HepG2 (cell line): ENCODE measurements around the gene SUCLA2. TPM values are rescaled to one million over a fixed set of nuclear protein-coding genes. Genes with fewer than 3 reads are reported as not detected.
A peak's percentile ranks its signal among the peaks of the same experiment; 100 is the strongest.

Experiments
- ARID4A ChIP-seq: sonication (generic); formaldehyde crosslinking; IDR thresholded peaks from 2 replicates; pipeline ENCODE4 v1.5.0; 2020; ENCODE audit warnings: mild to moderate bottlenecking, missing genetic modification reagents, borderline replicate concordance
- HOXA3 ChIP-seq: sonication (generic); formaldehyde crosslinking; IDR thresholded peaks from 2 replicates; pipeline ENCODE4 v1.5.0; 2020; ENCODE audit warnings: missing genetic modification reagents
- JARID2 ChIP-seq: sonication (generic); formaldehyde crosslinking; IDR thresholded peaks from 2 replicates; pipeline ENCODE4 v1.8.1; 2023; ENCODE audit warnings: missing genetic modification reagents, inconsistent platforms; ENCODE audit not compliant: insufficient replicate concordance
- NCOA5 ChIP-seq: sonication (generic); formaldehyde crosslinking; IDR thresholded peaks from 2 replicates; pipeline ENCODE4 v1.4.0; 2020; ENCODE audit warnings: missing genetic modification reagents
- NFYC ChIP-seq: IDR thresholded peaks from 2 replicates; pipeline ENCODE4 v1.6.1; 2016; ENCODE audit warnings: missing genetic modification reagents, missing compliant biosample characterization
- PCBP1 ChIP-seq: fragments of 200-400 bp; formaldehyde crosslinking; IDR thresholded peaks from 2 replicates; pipeline ENCODE4 v1.6.1; 2017; ENCODE audit warnings: mild to moderate bottlenecking, low read depth, low read length, borderline replicate concordance
- RNF2 ChIP-seq: fragments of 450-650 bp; conservative IDR thresholded peaks from 2 replicates; pipeline ENCODE4 v1.6.1; 2016; ENCODE audit warnings: low read depth
- ZNF382 ChIP-seq: sonication (generic); formaldehyde crosslinking; IDR thresholded peaks from 2 replicates; pipeline ENCODE4 v1.5.0; 2020; ENCODE audit warnings: missing genetic modification reagents, mild to moderate bottlenecking, borderline replicate concordance
- ZNF740 ChIP-seq: sonication (generic); formaldehyde crosslinking; IDR thresholded peaks from 2 replicates; pipeline ENCODE4 v1.4.0; 2020; ENCODE audit warnings: missing genetic modification reagents
- ZNF780A ChIP-seq: sonication (generic); formaldehyde crosslinking; IDR thresholded peaks from 2 replicates; pipeline ENCODE4 v1.8.0; 2022; ENCODE audit warnings: mild to moderate bottlenecking, missing genetic modification reagents, moderate library complexity
- ZSCAN22 ChIP-seq: sonication (generic); formaldehyde crosslinking; IDR thresholded peaks from 2 replicates; pipeline ENCODE4 v1.4.0; 2020; ENCODE audit warnings: mild to moderate bottlenecking, missing genetic modification reagents
- polyA plus RNA-seq, 8 experiments: library from polyadenylated mRNA; depleted of rRNA in 3 of 8; stranded (reverse) in 7 of 8; unstranded in 1 of 8; fragments of >200 nt; fragmentation: Illumina TruSeq in 4 of 8; extraction: Trizol in 4 of 8; gene quantifications; 2 replicates each; pipeline versions ENCODE4 v1.2.1 to v1.2.3, GENCODE V29; 2011 to 2016; ENCODE audit warnings: low read depth in 4 of 8, missing spikeins in 1 of 8, mixed read lengths in 1 of 8; ENCODE audit not compliant: insufficient read depth in 1 of 8
- total RNA-seq, 5 experiments: library from RNA; depleted of rRNA; stranded (reverse); fragments of >200 nt; fragmentation: Illumina TruSeq; extraction: Trizol; gene quantifications; 2 replicates each; pipeline ENCODE4 v1.2.3, GENCODE V29; 2016; ENCODE audit warnings: low read depth in 1 of 5
- TF ChIP-seq, protein P1 (sequence below): IDR thresholded peaks from 2 replicates; pipeline ENCODE4 v1.6.1; 2012; ENCODE audit warnings: inconsistent platforms
- TF ChIP-seq, protein P2 (sequence below): sonication (generic); formaldehyde crosslinking; IDR thresholded peaks from 2 replicates; pipeline ENCODE4 v1.4.0; 2020; ENCODE audit warnings: missing genetic modification reagents, borderline replicate concordance
- TF ChIP-seq, protein P3 (sequence below): sonication (generic); formaldehyde crosslinking; IDR thresholded peaks from 2 replicates; pipeline ENCODE4 v1.4.0; 2020; ENCODE audit warnings: missing genetic modification reagents, borderline replicate concordance
- TF ChIP-seq, protein P4 (sequence below): sonication (generic); formaldehyde crosslinking; IDR thresholded peaks from 2 replicates; pipeline ENCODE4 v1.8.1; 2023; ENCODE audit warnings: mild to moderate bottlenecking, missing genetic modification reagents

Gene SUCLA2
- total and polyA plus RNA-seq, 2 of the 13 experiments (the other 11 are each of a cell fraction or from before 2014, with no cell fraction given): 28.4 to 77.1 TPM

DNA sequence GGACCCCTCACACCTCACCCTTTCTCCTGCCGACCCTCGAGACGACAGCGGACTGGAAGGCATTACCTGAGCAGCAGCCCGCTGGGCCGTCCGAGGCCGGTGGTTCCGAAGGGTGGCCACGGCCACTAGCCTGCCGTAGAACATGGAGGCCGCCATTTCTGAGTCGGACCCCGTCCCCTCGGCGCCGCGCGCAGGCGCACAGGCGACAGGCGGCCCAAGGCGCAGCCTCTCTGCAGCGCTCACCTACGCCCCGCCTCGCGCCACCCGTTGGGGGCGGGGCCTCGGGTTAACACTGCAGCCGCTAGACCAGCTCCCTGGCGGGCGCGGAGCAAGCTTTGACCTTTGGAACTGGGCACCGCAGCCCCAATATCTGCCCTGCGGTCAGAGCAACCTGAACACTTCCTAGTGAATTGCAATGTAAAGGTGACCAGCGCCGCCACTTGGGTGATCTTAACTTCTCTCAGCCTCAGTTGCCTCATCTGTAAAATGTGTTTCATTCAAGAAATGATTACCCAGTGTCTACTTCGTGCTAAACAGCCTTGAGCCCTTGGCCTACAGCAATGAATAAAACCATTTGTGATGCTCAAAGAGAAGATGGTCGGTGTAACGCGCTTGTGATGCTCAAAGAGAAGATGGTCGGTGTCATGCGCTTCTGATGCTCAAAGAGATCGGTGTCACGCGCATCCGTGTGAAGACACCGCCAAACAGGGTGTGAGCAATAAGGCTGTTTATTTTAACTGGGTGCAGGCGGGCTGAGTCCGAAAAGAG lies at the start of gene SUCLA2 (continued):
- TF ChIP-seq, protein P1, sequence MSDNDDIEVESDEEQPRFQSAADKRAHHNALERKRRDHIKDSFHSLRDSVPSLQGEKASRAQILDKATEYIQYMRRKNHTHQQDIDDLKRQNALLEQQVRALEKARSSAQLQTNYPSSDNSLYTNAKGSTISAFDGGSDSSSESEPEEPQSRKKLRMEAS: peak; percentile 15; the same call in 1 of the 2 replicates
- TF ChIP-seq NFYC (CRISPR knock-in tag) (no peak), ARID4A (CRISPR knock-in tag) (peak; percentile 96), PCBP1 (no peak), ZSCAN22 (0 out of 2 replicates have a peak, but pooled peaks have one; percentile 32), RNF2 (no peak), ZNF382 (no peak), HOXA3 (CRISPR knock-in tag) (peak; percentile 69), JARID2 (CRISPR knock-in tag) (no peak), ZNF780A (CRISPR knock-in tag) (0 out of 2 replicates have a peak, but pooled peaks have one; percentile 59), ZNF740 (CRISPR knock-in tag) (no peak), NCOA5 (no peak)
- TF ChIP-seq, protein P2, sequence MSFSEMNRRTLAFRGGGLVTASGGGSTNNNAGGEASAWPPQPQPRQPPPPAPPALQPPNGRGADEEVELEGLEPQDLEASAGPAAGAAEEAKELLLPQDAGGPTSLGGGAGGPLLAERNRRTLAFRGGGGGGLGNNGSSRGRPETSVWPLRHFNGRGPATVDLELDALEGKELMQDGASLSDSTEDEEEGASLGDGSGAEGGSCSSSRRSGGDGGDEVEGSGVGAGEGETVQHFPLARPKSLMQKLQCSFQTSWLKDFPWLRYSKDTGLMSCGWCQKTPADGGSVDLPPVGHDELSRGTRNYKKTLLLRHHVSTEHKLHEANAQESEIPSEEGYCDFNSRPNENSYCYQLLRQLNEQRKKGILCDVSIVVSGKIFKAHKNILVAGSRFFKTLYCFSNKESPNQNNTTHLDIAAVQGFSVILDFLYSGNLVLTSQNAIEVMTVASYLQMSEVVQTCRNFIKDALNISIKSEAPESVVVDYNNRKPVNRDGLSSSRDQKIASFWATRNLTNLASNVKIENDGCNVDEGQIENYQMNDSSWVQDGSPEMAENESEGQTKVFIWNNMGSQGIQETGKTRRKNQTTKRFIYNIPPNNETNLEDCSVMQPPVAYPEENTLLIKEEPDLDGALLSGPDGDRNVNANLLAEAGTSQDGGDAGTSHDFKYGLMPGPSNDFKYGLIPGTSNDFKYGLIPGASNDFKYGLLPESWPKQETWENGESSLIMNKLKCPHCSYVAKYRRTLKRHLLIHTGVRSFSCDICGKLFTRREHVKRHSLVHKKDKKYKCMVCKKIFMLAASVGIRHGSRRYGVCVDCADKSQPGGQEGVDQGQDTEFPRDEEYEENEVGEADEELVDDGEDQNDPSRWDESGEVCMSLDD (CRISPR knock-in tag): no peak; the same call in 1 of the 2 replicates
- TF ChIP-seq, protein P3, sequence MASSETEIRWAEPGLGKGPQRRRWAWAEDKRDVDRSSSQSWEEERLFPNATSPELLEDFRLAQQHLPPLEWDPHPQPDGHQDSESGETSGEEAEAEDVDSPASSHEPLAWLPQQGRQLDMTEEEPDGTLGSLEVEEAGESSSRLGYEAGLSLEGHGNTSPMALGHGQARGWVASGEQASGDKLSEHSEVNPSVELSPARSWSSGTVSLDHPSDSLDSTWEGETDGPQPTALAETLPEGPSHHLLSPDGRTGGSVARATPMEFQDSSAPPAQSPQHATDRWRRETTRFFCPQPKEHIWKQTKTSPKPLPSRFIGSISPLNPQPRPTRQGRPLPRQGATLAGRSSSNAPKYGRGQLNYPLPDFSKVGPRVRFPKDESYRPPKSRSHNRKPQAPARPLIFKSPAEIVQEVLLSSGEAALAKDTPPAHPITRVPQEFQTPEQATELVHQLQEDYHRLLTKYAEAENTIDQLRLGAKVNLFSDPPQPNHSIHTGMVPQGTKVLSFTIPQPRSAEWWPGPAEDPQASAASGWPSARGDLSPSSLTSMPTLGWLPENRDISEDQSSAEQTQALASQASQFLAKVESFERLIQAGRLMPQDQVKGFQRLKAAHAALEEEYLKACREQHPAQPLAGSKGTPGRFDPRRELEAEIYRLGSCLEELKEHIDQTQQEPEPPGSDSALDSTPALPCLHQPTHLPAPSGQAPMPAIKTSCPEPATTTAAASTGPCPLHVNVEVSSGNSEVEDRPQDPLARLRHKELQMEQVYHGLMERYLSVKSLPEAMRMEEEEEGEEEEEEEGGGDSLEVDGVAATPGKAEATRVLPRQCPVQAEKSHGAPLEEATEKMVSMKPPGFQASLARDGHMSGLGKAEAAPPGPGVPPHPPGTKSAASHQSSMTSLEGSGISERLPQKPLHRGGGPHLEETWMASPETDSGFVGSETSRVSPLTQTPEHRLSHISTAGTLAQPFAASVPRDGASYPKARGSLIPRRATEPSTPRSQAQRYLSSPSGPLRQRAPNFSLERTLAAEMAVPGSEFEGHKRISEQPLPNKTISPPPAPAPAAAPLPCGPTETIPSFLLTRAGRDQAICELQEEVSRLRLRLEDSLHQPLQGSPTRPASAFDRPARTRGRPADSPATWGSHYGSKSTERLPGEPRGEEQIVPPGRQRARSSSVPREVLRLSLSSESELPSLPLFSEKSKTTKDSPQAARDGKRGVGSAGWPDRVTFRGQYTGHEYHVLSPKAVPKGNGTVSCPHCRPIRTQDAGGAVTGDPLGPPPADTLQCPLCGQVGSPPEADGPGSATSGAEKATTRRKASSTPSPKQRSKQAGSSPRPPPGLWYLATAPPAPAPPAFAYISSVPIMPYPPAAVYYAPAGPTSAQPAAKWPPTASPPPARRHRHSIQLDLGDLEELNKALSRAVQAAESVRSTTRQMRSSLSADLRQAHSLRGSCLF (CRISPR knock-in tag): no peak
- TF ChIP-seq, protein P4, sequence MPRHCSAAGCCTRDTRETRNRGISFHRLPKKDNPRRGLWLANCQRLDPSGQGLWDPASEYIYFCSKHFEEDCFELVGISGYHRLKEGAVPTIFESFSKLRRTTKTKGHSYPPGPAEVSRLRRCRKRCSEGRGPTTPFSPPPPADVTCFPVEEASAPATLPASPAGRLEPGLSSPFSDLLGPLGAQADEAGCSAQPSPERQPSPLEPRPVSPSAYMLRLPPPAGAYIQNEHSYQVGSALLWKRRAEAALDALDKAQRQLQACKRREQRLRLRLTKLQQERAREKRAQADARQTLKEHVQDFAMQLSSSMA (CRISPR knock-in tag): peak; percentile 89
